Measurements from ENCODE around the gene SAMD3. TPM values are rescaled to one million over a fixed set of nuclear protein-coding genes. Genes with fewer than 3 reads are reported as not detected.
"Not testable (repeated sequence)": the region's sequence is repeated elsewhere in the genome, so short reads cannot be mapped to it uniquely, and the experiment has no call there.

The SAMD3 gene
- total RNA-seq, 2 experiments from 2014 or later: 51.0 to 52.6 TPM

DNA sequence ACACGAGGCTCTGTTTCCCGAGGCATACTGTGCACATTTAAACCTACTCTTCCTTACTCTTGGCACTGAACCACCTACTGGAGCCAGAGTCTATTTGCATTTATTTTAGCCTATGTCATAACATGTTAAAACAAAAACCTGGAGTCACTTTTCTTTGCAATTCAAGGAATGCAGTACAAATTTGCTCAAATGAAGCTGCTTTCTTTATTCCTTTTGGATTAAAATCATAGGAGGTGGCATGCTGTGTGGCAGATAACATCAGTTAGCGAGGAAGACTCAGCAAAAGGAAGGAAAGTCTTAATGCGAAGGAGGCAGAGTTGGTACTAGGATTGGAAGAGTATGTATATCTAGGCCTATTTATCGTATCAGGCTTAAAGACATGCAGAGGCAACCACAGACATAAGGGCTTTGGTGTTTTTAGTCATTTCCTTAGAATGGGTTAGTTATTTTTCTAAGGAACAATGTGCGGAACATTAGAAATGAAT lies 92.9 kb downstream of the SAMD3 start:
- H3K4me3 Mint-ChIP-seq: no peak overlapping the region
- no peaks in the 10 kb centered on the region for H3K27me3 Mint-ChIP-seq
- peaks cover 52% of the 10 kb centered on the region for H3K4me1 Mint-ChIP-seq
- H3K27ac Mint-ChIP-seq: no peak overlapping the region
- H3K9me3 Mint-ChIP-seq: peaks cover 2% of the 10 kb centered on the region
- no peak for DNase-seq
- peaks cover 52% of the 10 kb centered on the region for H3K36me3 Mint-ChIP-seq
- POLR2A ChIA-PET: no interaction called here
- no peak for ATAC-seq (ENCODE audit: low read depth)

DNA sequence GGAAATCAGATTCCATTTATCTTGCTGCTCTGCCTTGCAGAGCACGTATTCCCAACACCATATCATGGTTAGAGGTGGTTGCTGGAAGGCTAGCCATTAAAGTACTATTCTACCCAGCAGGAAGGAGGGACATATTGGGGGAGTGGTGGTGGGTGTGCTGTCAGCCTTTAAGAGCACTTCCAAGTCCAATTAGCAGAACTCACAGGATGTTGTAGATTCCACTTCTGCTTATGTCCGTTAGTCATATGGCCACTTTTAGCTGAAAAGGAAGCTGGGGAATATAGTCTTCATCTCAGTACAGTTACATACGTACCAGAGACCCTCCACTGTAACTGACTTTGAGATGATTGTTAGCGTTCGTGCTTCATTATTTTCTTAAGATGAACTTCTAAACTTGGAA lies 94.4 kb downstream of the SAMD3 start:
- peaks cover 40% of the 10 kb centered on the region for H3K4me1 Mint-ChIP-seq
- no peak overlapping the region for H3K4me3 Mint-ChIP-seq
- ATAC-seq (ENCODE audit: low read depth): no peak
- peaks cover 2% of the 10 kb centered on the region for H3K9me3 Mint-ChIP-seq
- peaks cover 51% of the 10 kb centered on the region for H3K36me3 Mint-ChIP-seq
- no peak for DNase-seq
- POLR2A ChIA-PET: no interaction called here
- H3K27me3 Mint-ChIP-seq: no peaks in the 10 kb centered on the region
- H3K27ac Mint-ChIP-seq: no peak overlapping the region

DNA sequence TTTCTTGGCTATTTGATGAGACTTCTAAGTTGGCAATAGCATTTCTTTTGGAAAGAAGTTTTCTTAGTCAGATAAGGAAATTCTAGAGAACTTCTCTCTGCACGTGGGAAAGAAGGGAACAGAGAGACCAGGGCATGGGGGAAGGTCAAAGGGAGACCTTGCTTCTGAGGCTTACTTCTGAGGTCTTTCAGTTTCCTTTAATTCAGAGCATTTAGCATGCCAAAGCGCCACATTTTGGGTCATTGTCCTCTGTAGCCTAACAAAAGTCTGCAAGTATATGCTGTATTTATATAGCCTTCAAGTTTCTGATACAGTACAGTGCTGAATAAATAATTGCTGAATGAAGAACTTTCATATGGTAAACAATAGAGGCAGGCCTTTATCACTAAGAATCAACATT lies 95.6 kb downstream of the SAMD3 start:
- Mint-ChIP-seq H3K27me3 (no peaks in the 10 kb centered on the region), H3K36me3 (peaks cover 52% of the 10 kb centered on the region), H3K9me3 (peaks cover 2% of the 10 kb centered on the region), H3K27ac (no peak overlapping the region), H3K4me1 (peaks cover 29% of the 10 kb centered on the region), H3K4me3 (no peak overlapping the region)
- POLR2A ChIA-PET: no interaction called here
- DNase-seq (no peak), ATAC-seq (ENCODE audit: low read depth) (no peak)

DNA sequence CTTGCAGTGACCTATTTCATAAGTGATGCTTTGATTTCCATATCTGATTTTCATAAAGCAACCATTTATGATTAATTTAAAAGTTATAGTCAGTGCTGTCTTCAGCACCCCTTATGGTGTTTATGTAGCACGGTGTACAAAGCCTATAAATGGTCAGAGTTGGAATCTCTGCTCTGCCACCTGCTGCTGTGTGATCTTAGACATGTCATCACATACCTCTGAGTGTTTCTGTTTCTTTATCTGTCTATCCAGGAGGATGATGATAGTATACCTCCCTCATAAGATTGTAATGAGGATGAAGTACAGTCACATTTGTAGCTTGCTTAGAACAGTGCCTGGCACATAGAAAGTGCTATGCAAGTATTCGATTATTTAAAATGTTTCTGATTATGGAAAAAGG lies 100.5 kb downstream of the SAMD3 start:
- Mint-ChIP-seq H3K27ac (no peak overlapping the region), H3K27me3 (no peaks in the 10 kb centered on the region), H3K36me3 (peaks cover 58% of the 10 kb centered on the region), H3K4me3 (no peak overlapping the region), H3K9me3 (peaks cover 3% of the 10 kb centered on the region), H3K4me1 (peaks cover 11% of the 10 kb centered on the region)
- no peak for ATAC-seq (ENCODE audit: low read depth)
- POLR2A ChIA-PET: no interaction called here
- no peak for DNase-seq

DNA sequence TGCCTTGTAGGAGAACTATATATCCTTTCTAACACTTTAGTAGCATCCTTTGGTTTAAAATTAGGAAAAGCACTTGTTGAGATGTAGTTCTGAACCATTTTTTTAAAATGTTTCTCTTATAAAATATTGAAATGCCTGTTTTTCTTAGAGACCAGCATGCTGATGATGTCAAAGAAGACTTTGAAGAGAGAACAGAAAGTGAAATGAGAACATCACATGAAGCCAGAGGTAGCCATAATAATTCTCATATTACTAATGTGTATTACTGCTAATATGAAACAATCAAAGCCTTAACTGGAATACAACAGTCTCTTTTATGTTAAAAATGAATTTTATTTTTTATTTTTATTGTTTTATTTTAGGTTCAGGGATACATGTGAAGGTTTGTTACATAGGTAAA lies 102.0 kb downstream of the SAMD3 start:
- ATAC-seq (ENCODE audit: low read depth): no peak
- no peak overlapping the region for H3K27ac Mint-ChIP-seq
- POLR2A ChIA-PET: no interaction called here
- DNase-seq: no peak
- peaks cover 57% of the 10 kb centered on the region for H3K36me3 Mint-ChIP-seq
- peaks cover 4% of the 10 kb centered on the region for H3K4me1 Mint-ChIP-seq
- H3K4me3 Mint-ChIP-seq: no peak overlapping the region
- no peaks in the 10 kb centered on the region for H3K27me3 Mint-ChIP-seq
- H3K9me3 Mint-ChIP-seq: peaks cover 2% of the 10 kb centered on the region

DNA sequence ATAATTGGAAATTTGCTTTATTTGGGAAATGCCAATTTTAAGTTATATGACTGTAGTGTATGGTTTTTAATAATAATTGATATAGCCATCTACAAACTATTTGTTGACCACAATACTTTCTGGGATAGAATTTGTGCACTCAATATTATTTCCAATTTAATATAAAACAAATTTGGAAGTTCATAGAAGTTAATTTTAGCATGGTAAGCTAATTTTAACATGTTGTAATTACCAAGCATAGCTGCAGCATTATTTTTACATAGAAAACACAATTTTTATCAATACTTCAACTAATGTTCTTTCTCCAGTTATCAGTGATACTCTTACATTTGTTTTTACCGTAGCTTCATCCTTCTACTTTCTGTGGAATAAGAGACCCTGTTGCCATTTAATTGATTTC lies 103.5 kb downstream of the SAMD3 start:
- Mint-ChIP-seq H3K4me1 (peaks cover 4% of the 10 kb centered on the region), H3K27me3 (no peaks in the 10 kb centered on the region), H3K27ac (no peak overlapping the region), H3K9me3 (peaks cover 2% of the 10 kb centered on the region), H3K4me3 (no peak overlapping the region), H3K36me3 (peaks cover 52% of the 10 kb centered on the region)
- ATAC-seq (ENCODE audit: low read depth) (no peak), DNase-seq (no peak)
- POLR2A ChIA-PET: no interaction called here

DNA sequence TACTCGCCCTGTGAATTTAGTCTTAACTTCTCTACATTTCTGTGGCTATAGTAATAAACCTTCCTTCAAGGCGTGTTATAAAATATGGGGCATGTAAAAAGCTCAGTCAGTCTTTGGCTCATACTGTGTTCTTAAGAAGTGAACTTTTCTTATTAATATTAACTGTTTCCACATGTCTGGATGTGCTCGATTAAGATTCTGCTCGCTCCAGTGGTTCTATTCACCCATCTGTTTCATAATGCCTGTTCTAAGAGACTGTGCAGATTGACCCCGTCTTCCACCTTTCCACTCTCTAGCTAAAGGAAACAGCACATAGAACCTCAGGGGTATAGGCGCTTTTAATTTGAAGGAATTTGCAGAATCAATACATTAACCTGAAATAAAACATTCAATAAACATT lies 104.5 kb downstream of the SAMD3 start:
- Mint-ChIP-seq H3K36me3 (peaks cover 49% of the 10 kb centered on the region), H3K4me3 (no peak overlapping the region), H3K27me3 (no peaks in the 10 kb centered on the region), H3K4me1 (peaks cover 4% of the 10 kb centered on the region), H3K27ac (no peak overlapping the region), H3K9me3 (peaks cover 2% of the 10 kb centered on the region)
- DNase-seq: no peak
- POLR2A ChIA-PET: no interaction called here
- ATAC-seq (ENCODE audit: low read depth): no peak

DNA sequence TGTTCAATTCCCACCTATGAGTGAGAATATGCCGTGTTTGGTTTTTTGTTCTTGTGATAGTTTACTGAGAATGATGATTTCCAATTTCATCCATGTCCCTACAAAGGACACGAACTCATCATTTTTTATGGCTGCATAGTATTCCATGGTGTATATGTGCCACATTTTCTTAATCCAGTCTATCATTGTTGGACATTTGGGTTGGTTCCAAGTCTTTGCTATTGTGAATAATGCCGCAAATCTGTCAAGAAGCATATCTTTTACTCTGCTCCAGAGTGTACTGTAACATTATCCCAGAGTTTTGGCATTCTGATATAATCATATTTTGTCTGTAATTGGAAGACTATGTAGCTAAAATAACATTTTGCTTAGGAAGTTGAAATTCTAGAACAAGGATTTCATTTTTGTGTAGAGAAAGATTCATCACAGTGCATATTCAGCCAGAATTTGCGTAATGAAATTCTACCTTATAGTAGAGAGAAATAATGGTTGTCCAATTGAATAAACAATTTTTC lies 105.5 kb downstream of the SAMD3 start:
- H3K36me3 Mint-ChIP-seq: peaks cover 44% of the 10 kb centered on the region
- not testable (repeated sequence) for H3K27me3 Mint-ChIP-seq; DNase-seq; H3K9me3 Mint-ChIP-seq; H3K27ac Mint-ChIP-seq; H3K4me3 Mint-ChIP-seq; ATAC-seq (ENCODE audit: low read depth); H3K4me1 Mint-ChIP-seq
- POLR2A ChIA-PET: interaction anchor here (0.7 kb wide), 1 partner anchor 1474 kb away, joined by 9 read pairs; no protein-coding TSS in a partner anchor

DNA sequence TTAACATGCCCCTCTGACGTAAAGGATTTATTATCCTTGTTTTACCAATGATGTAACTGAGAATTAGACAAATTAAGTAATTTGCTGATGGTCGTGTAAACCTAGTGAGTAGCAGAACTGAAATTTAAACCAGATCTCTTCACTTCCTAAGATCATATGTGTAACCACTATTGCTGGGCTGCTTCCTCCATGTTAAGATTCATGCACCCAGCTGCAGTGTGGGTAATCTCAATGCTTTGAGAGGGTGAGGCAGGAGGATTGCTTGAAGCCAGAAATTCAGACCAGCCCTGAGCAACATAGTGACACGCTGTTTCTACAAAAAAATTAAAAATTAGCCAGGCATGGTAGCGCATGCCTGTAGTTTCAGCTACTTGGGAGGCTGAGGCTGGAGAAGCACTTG lies 106.5 kb downstream of the SAMD3 start:
- POLR2A ChIA-PET: interaction anchor here (0.6 kb wide), 1 partner anchor 96 kb away, joined by 3 read pairs; no protein-coding TSS in a partner anchor

DNA sequence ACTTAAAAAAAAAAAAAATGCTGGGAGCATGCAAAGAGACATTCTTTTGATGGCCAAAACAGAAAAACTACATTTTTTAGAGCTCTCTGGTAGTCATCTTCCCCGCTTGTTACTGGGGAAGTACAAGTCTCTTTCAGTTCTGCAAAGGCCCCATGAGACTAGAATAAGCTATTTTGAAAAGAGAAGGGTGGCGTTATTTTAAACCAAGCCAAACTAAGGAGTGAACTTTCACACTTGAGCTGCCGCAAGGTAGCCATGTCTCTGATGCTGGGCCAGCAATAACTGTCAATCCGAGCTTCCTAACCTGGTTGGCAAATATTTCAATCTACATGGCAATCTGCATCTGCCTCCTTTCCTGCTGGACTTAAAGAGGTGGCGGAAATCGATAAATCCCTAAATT lies 107.7 kb downstream of the SAMD3 start:
- Mint-ChIP-seq H3K27me3 (no peaks in the 10 kb centered on the region), H3K36me3 (peaks cover 48% of the 10 kb centered on the region), H3K27ac (no peak overlapping the region), H3K9me3 (peaks cover 2% of the 10 kb centered on the region), H3K4me3 (no peak overlapping the region), H3K4me1 (no peaks in the 10 kb centered on the region)
- POLR2A ChIA-PET: no interaction called here
- ATAC-seq (ENCODE audit: low read depth): no peak
- no peak for DNase-seq

More for the DNA sequence above, 106.5 kb downstream of the SAMD3 start:
- DNase-seq (no peak), ATAC-seq (ENCODE audit: low read depth) (no peak)
- Mint-ChIP-seq H3K27ac (no peak overlapping the region), H3K9me3 (peaks cover 2% of the 10 kb centered on the region), H3K4me1 (peaks cover 4% of the 10 kb centered on the region), H3K36me3 (peaks cover 46% of the 10 kb centered on the region), H3K4me3 (no peak overlapping the region), H3K27me3 (no peaks in the 10 kb centered on the region)

DNA sequence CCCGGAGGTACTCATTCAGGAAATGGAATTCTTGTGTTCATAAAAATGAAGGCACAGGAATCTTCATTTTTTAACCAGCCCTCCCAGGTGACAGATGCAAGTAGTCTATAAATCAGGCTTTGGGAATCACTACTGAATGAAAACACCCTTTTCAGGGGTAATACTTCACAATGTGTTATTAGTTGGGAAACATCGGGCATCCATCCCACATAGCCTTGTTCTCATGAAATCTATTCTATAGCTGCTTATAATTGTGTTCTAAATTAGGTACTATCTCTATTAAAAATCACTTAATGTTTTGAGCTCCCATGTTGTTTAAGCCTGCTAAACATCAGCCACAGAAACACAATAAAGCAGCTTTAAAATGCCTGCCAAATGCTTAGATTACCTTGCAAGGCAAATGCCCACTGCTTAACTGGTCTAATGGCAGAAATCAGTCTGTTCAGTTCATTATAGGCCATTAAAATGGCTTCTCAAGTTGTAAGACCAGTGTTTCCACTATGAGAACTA lies 109.5 kb downstream of the SAMD3 start:
- H3K27me3 Mint-ChIP-seq: no peaks in the 10 kb centered on the region
- peaks cover 52% of the 10 kb centered on the region for H3K36me3 Mint-ChIP-seq
- no peak for DNase-seq
- ATAC-seq (ENCODE audit: low read depth): no peak
- H3K9me3 Mint-ChIP-seq: peaks cover 1% of the 10 kb centered on the region
- POLR2A ChIA-PET: no interaction called here
- H3K4me1 Mint-ChIP-seq: peaks cover 1% of the 10 kb centered on the region
- no peak overlapping the region for H3K4me3 Mint-ChIP-seq
- no peak overlapping the region for H3K27ac Mint-ChIP-seq

DNA sequence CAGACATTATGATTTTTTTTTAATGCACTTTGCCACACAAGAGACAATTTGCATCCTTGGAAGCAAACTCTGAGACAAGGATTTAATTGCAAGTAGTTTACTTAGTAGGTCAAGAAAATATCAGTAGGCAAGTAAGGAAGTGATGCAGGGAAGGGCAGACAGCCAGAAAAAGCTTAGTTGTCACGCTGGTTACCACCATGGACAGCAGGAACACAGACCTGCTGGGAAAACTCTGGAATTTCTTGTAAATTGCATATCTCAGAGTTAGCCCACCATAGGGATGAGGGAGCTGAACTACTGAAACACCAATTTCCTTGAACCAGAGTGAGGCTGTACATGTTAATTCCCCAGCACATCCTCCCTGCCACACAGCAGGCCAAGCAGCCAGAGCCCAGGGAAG lies 111.7 kb downstream of the SAMD3 start:
- DNase-seq (no peak), ATAC-seq (ENCODE audit: low read depth) (no peak)
- no peak overlapping the region for H3K27ac Mint-ChIP-seq
- POLR2A ChIA-PET: no interaction called here
- H3K36me3 Mint-ChIP-seq: peaks cover 55% of the 10 kb centered on the region
- H3K27me3 Mint-ChIP-seq: no peaks in the 10 kb centered on the region
- peaks cover 1% of the 10 kb centered on the region for H3K9me3 Mint-ChIP-seq
- no peak overlapping the region for H3K4me3 Mint-ChIP-seq
- peaks cover 1% of the 10 kb centered on the region for H3K4me1 Mint-ChIP-seq

DNA sequence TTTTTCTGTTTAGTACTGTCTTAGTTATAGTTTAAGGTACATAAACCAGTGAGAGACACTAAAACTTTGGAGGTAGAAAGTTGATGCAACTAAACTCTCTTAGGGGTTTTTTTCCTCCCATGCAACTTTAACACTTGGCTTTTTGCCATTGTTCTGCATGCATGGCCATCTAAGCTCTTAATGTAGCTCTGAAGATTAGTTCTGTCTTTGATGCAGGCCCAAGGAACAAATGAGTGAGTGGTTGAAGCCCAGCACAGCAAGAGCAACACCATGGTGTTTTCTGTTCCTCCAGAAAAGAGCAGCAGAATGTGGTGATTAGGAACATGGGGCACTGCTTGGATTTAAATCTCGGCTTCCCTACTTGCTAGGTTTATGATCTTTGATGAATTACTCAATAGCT lies 115.0 kb downstream of the SAMD3 start:
- ATAC-seq (ENCODE audit: low read depth) (no peak), DNase-seq (no peak)
- Mint-ChIP-seq H3K9me3 (peaks cover 1% of the 10 kb centered on the region), H3K4me1 (peaks cover 1% of the 10 kb centered on the region), H3K27ac (no peak overlapping the region), H3K27me3 (no peaks in the 10 kb centered on the region), H3K4me3 (no peak overlapping the region), H3K36me3 (peaks cover 51% of the 10 kb centered on the region)
- POLR2A ChIA-PET: no interaction called here

DNA sequence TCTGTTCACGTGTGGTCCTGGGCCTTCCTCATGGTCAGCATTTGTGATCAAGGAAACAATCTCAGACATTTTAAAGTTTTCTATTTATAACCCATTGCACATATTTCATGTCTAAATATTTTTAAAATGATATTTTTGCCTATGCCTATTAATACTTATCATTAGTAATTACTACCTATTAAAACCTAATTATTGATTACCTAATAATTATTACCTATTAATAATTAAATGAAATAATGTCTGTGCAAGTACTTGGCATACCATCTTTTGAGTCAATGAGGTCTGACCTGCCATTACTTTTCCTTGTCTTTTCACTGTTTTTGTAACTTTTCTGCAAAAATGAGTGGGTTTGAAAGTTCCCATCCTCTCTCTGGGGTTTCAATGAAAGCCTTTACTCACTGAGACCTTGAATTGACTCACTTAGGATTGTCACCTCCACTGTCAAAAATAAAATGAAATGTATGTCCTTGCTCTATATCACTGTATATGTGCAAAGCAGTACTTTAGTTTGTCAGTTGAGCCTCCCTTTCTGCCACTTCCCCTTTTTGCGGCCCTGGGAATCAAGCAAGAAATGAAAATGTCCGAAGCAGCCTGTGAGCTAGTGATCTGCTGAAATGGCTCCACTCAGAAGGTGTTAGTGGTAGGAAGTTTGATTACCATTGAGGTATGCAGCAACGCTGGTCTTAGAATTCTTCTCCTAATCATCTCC lies 116.6 kb downstream of the SAMD3 start:
- Mint-ChIP-seq H3K27ac (no peak overlapping the region), H3K27me3 (no peaks in the 10 kb centered on the region), H3K4me3 (no peak overlapping the region), H3K4me1 (peaks cover 1% of the 10 kb centered on the region), H3K36me3 (peaks cover 56% of the 10 kb centered on the region), H3K9me3 (peaks cover 1% of the 10 kb centered on the region)
- POLR2A ChIA-PET: no interaction called here
- ATAC-seq (ENCODE audit: low read depth) (no peak), DNase-seq (no peak)

Data from activated naive CD8-positive, alpha-beta T cell treated with anti-CD3 and anti-CD28 coated beads, Interleukin-2, amount 10 ng/mL, durations not matched to agents 7 days and 5 days (primary cell).